AG10803 (cell line): ENCODE results near the gene ZNF593OS.

ENCODE experiments used
- DNase-seq: peaks from one replicate; pipeline ENCODE4 v3.0.0; 2010; ENCODE audit warnings: low read depth
- H3K4me3 ChIP-seq: 2 replicates; pipeline ENCODE4 v1.5.1; 2011; ENCODE audit warnings: mild to moderate bottlenecking, low read length, control low read depth
- CTCF ChIP-seq: conservative IDR thresholded peaks from 2 replicates; pipeline ENCODE4 v1.5.1; 2011; ENCODE audit warnings: mild to moderate bottlenecking, low read length, control low read depth, inconsistent platforms

Gene ZNF593OS

DNA sequence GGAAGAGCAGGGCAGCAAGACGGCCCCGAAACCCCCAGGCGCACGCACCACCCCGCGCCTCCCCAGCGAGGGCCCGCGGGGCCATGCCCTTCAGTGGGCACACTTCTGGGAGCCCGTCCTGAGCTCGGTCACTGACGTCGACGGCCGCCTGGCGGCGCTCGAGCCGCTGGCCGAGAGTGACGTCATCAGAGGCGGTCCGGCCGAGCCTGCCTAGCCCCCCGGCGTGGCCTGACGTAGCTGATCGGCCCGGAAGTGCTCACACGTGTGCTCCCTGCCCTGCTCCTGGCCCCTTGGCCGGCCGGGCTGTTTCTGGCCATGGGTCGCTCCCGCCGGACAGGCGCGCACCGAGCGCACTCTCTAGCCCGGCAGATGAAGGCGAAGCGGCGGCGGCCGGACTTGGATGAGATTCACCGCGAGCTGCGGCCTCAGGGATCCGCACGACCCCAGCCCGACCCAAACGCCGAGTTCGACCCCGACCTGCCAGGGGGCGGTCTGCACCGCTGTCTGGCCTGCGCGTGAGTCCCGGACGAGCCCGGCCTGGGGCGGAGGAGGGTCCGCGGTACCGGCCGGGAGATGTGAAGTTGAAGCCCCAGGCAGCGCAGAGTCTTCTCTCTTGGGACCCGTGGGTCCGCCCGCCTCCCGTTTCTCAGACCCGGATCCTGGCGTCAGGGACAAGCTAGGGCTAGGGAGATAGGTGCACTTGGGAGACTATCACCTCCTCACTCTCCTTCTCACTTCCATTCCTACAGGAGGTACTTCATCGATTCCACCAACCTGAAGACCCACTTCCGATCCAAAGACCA lies 1.8 kb downstream of the ZNF593OS start, which contains the start of gene ZNF593:
TSS of gene ZNF593 (plus strand) at position 240 of the 803 bp plus-strand sequence. CDS start at position 316, 76 bp downstream.
- DNase-seq: peak; percentile 87
- TF ChIP-seq CTCF: peak; percentile 74

GRCh38 chr1:26169198-26169554 lies 2.5 kb downstream of the ZNF593OS start:
- TF ChIP-seq CTCF: no peak
- H3K4me3 ChIP-seq: peak overlapping the region; percentile 83
- DNase-seq: no peak

More for the DNA sequence above, 1.8 kb downstream of the ZNF593OS start, which contains the start of gene ZNF593:
- H3K4me3 ChIP-seq: peak within 1 kb of the TSS; percentile 83

GRCh38 chr1:26168410-26169197 lies 3.0 kb downstream of the ZNF593OS start, which contains the start of gene C1orf232:
Gene C1orf232 (minus strand): TSS chr1:26168963. CDS start chr1:26168499, 464 bp downstream.
- peak within 1 kb of the TSS; percentile 83 for H3K4me3 ChIP-seq
- DNase-seq: no peak
- no peak for TF ChIP-seq CTCF

- TF ChIP-seq CTCF: no peak
- no peak for DNase-seq
Observed at GRCh38 chr1:26166719-26167281, 4.8 kb downstream of the ZNF593OS start.

DNA sequence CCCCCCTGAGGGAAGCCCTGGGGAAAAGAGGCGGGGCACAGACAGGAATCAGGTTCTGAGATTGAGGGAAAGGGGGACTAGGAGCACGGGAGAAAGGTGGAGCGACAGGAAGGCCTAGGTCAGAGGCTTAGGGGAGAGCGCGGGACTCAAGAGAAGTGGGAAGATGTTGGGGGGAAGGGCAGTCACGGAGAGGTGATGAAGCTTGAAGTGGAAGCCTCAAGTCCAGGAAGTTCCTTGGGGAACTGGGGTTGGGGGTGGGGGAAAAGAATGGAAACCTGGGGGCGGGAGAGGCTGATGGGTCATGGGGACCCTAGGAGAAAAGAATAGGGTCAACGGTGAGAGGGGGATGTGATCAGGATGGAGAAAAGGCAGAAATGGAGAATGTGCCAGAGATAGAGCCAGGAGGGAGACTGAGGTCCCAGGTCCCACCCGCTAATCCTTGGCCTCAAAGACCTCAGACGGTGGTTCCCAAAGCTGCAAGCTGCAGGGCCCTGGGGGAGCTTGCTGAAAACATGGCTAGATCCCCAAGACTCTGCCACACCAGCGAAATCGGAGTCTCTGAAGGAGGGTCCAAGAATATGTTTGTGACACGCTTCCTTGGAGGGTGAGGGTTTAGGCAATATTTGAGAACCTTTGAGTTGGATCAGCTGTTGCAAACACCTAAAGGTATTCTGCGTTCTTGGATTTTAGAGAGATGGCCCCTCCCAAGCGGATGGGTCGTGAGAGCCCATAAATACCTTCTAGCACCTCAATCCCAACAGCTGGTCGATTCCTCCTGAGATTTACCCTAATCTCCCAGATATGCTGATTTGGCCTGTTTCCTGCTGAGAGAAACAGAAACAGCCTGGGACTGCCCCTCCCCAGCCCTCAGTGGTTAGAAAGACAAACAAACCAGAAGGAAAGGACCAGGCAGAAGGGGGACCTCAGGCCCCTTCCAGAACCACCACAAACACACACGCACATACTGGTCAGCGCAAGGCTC lies 6.5 kb downstream of the ZNF593OS start:
- H3K4me3 ChIP-seq: no peak overlapping the region
- DNase-seq: no peak
- no peak for TF ChIP-seq CTCF

More at GRCh38 chr1:26166719-26167281, 4.8 kb downstream of the ZNF593OS start:
- H3K4me3 ChIP-seq: no peak overlapping the region
